Osteocyte (in vitro differentiated cells): ENCODE results near the gene AKAIN1. TPM values are rescaled to one million over a fixed set of nuclear protein-coding genes. Genes with fewer than 3 reads are reported as not detected.

ENCODE experiments used
- DNase-seq: peaks from one replicate; pipeline ENCODE4 v3.0.0; 2021; ENCODE audit warnings: mixed read lengths; ENCODE audit not compliant: unreplicated experiment; ENCODE audit errors: extremely low spot score
- H3K27ac Mint-ChIP-seq: one replicate; pipeline ENCODE4 v1.8.0; 2021; ENCODE audit warnings: mild to moderate bottlenecking, mixed read lengths; ENCODE audit not compliant: unreplicated experiment
- H3K27me3 Mint-ChIP-seq: one replicate; pipeline ENCODE4 v1.8.0; 2021; ENCODE audit warnings: mixed read lengths; ENCODE audit not compliant: unreplicated experiment
- H3K36me3 Mint-ChIP-seq: one replicate; pipeline ENCODE4 v1.8.0; 2021; ENCODE audit warnings: mixed read lengths; ENCODE audit not compliant: unreplicated experiment
- H3K4me1 Mint-ChIP-seq: one replicate; pipeline ENCODE4 v1.8.0; 2021; ENCODE audit warnings: mixed read lengths; ENCODE audit not compliant: unreplicated experiment
- H3K4me3 Mint-ChIP-seq: one replicate; pipeline ENCODE4 v1.8.0; 2021; ENCODE audit warnings: mild to moderate bottlenecking, moderate library complexity, mixed read lengths; ENCODE audit not compliant: unreplicated experiment
- H3K9me3 Mint-ChIP-seq: one replicate; pipeline ENCODE4 v1.8.0; 2021; ENCODE audit warnings: mixed read lengths; ENCODE audit not compliant: unreplicated experiment
- CTCF ChIP-seq: fragments of 200-600 bp; sonication (generic); IDR thresholded peaks from 2 replicates; pipeline ENCODE4 v1.5.0; 2021; ENCODE audit warnings: antibody characterized with exemption, mild to moderate bottlenecking, moderate library complexity
- total RNA-seq: library from RNA; stranded (reverse); gene quantifications from 2 replicates; pipeline ENCODE4 v1.2.1, GENCODE V29; 2021

Gene AKAIN1
- total RNA-seq, 1 donor from 2014 or later = not detected

- Mint-ChIP-seq H3K9me3 (no peaks in the 10 kb centered on the region), H3K27ac (no peak overlapping the region), H3K4me1 (no peaks in the 10 kb centered on the region), H3K27me3 (no peaks in the 10 kb centered on the region), H3K4me3 (no peak overlapping the region), H3K36me3 (no peaks in the 10 kb centered on the region)
- TF ChIP-seq CTCF = no peak
- no peak for DNase-seq
Measured at GRCh38 chr18:5173646-5174045, 23.4 kb downstream of the AKAIN1 start.

GRCh38 chr18:5173236-5173635, 23.8 kb downstream of the AKAIN1 start:
- no peak for TF ChIP-seq CTCF
- H3K9me3 Mint-ChIP-seq = no peaks in the 10 kb centered on the region
- H3K4me1 Mint-ChIP-seq = no peaks in the 10 kb centered on the region
- H3K36me3 Mint-ChIP-seq = no peaks in the 10 kb centered on the region
- no peak for DNase-seq
- H3K4me3 Mint-ChIP-seq = no peak overlapping the region
- no peaks in the 10 kb centered on the region for H3K27me3 Mint-ChIP-seq
- H3K27ac Mint-ChIP-seq = no peak overlapping the region

GRCh38 chr18:5167831-5168230, 29.2 kb downstream of the AKAIN1 start:
- Mint-ChIP-seq H3K27ac (no peak overlapping the region), H3K4me1 (no peaks in the 10 kb centered on the region), H3K4me3 (no peak overlapping the region), H3K27me3 (no peaks in the 10 kb centered on the region), H3K9me3 (no peaks in the 10 kb centered on the region), H3K36me3 (no peaks in the 10 kb centered on the region)
- no peak for TF ChIP-seq CTCF
- no peak for DNase-seq

- Mint-ChIP-seq H3K4me3 (no peak overlapping the region), H3K27me3 (no peaks in the 10 kb centered on the region), H3K4me1 (no peaks in the 10 kb centered on the region), H3K36me3 (no peaks in the 10 kb centered on the region), H3K9me3 (no peaks in the 10 kb centered on the region), H3K27ac (no peak overlapping the region)
- DNase-seq = no peak
- no peak for TF ChIP-seq CTCF
Measured at GRCh38 chr18:5166606-5167280, 30.3 kb downstream of the AKAIN1 start.

- H3K4me3 Mint-ChIP-seq = no peak overlapping the region
- DNase-seq = no peak
- no peaks in the 10 kb centered on the region for H3K9me3 Mint-ChIP-seq
- H3K4me1 Mint-ChIP-seq = no peaks in the 10 kb centered on the region
- no peak for TF ChIP-seq CTCF
- H3K36me3 Mint-ChIP-seq = no peaks in the 10 kb centered on the region
- H3K27ac Mint-ChIP-seq = no peak overlapping the region
- no peaks in the 10 kb centered on the region for H3K27me3 Mint-ChIP-seq
Measured at GRCh38 chr18:5164903-5165302, 32.2 kb downstream of the AKAIN1 start.
